Measurements from ENCODE around the gene ADPRHL1.

- TF ChIP-seq EZH2 (IDR thresholded peaks at IDR 0.05) (no peak), CTCF (IDR thresholded peaks at IDR 0.05) (no peak)
Measured at GRCh38 chr13:113446488-113446854, 6.8 kb downstream of the ADPRHL1 start.
